ENCODE data around the gene ITPR2. TPM values are rescaled to one million over a fixed set of nuclear protein-coding genes. Genes with fewer than 3 reads are reported as not detected.

The ITPR2 gene
- total RNA-seq, 2 experiments from 2014 or later = 28.8 to 29.9 TPM

DNA sequence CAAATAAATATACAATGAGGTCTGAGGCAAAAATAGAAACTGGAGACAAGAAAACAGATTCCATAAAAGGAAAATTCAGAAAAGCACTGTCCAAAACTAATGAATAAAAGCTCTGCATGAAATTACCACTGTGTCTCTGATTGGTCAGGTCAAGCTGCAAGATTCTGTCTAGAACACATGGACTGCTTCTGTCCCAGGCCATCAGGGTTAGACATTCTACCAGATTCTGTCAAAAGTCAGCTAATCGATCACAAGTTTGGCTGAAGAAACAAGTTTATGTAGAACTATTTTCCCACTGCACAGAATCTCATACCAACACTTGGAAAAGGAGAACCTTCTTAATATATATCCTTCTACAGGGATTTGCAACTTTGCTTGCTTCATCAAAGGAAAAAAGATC lies 223.0 kb downstream of the ITPR2 start:
- POLR2A ChIA-PET = no interaction called here
- H3K27ac Mint-ChIP-seq = no peak overlapping the region

DNA sequence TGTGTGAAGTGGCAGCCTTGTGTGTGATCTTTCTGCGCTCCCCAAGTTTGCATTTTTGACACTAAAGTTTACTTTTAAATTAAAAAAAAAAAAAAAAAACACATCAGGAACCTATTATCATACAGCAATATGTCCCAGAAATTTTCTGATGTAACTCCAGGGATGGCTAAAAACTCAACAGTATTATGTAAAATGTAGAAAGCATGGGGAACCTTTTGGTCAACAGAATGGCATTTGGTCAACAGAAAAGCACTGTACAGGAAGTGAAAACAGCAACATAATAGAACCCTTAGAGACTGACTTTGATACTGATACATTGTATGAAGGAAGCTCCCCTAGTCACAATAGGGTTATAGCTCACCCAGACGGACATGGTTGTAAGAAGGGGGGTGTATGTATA lies 224.3 kb downstream of the ITPR2 start:
- H3K4me1 ChIP-seq (ENCODE audit: insufficient read depth, low read length) = no peaks in the 10 kb centered on the region
- H3K36me3 ChIP-seq (ENCODE audit: insufficient read depth, low read length) = peaks cover 3% of the 10 kb centered on the region
- Mint-ChIP-seq H3K27me3 (no peaks in the 10 kb centered on the region), H3K9me3 (no peaks in the 10 kb centered on the region), H3K36me3 (ENCODE audit: low read depth) (peaks cover 18% of the 10 kb centered on the region), H3K4me1 (ENCODE audit: low read depth) (no peaks in the 10 kb centered on the region), H3K27ac (no peak overlapping the region), H3K4me3 (no peak overlapping the region)
- POLR2A ChIA-PET = no interaction called here
- intact Hi-C loops (cut with DNase I, micrococcal nuclease) = no loop called here
- H3K27ac ChIP-seq (ENCODE audit: low read depth in 1 of 2, low read length in 2 of 2) = no peak overlapping the region
- ATAC-seq (ENCODE audit: poor library complexity) (no peak), DNase-seq (no peak)
- H3K4me3 ChIP-seq (ENCODE audit: low read length) = no peak overlapping the region
- no peak for TF ChIP-seq CTCF (IDR thresholded peaks at IDR 0.05)
- no peaks in the 10 kb centered on the region for H3K9me3 ChIP-seq (ENCODE audit: control insufficient read depth in 1 of 2, insufficient read depth in 1 of 2, low read length in 2 of 2)
- CTCF ChIA-PET = no interaction called here
- no peaks in the 10 kb centered on the region for H3K27me3 ChIP-seq (ENCODE audit: control insufficient read depth in 1 of 2, insufficient read depth in 2 of 2, low read length in 2 of 2)

More for the DNA sequence above, 223.0 kb downstream of the ITPR2 start:
- Mint-ChIP-seq H3K9me3 (no peaks in the 10 kb centered on the region), H3K4me3 (no peak overlapping the region), H3K4me1 (ENCODE audit: low read depth) (no peaks in the 10 kb centered on the region), H3K36me3 (ENCODE audit: low read depth) (peaks cover 10% of the 10 kb centered on the region), H3K27me3 (no peaks in the 10 kb centered on the region)
- DNase-seq (no peak), ATAC-seq (ENCODE audit: poor library complexity) (no peak)
- Histone ChIP-seq H3K9me3 (ENCODE audit: control insufficient read depth in 1 of 2, insufficient read depth in 1 of 2, low read length in 2 of 2) (no peaks in the 10 kb centered on the region), H3K36me3 (ENCODE audit: insufficient read depth, low read length) (peaks cover 3% of the 10 kb centered on the region), H3K4me3 (ENCODE audit: low read length) (no peak overlapping the region), H3K4me1 (ENCODE audit: insufficient read depth, low read length) (no peaks in the 10 kb centered on the region), H3K27me3 (ENCODE audit: control insufficient read depth in 1 of 2, insufficient read depth in 2 of 2, low read length in 2 of 2) (no peaks in the 10 kb centered on the region), H3K27ac (ENCODE audit: low read depth in 1 of 2, low read length in 2 of 2) (no peak overlapping the region)
- CTCF ChIA-PET = no interaction called here
- TF ChIP-seq CTCF (IDR thresholded peaks at IDR 0.05) = no peak
- intact Hi-C loops (cut with DNase I, micrococcal nuclease) = no loop called here

DNA sequence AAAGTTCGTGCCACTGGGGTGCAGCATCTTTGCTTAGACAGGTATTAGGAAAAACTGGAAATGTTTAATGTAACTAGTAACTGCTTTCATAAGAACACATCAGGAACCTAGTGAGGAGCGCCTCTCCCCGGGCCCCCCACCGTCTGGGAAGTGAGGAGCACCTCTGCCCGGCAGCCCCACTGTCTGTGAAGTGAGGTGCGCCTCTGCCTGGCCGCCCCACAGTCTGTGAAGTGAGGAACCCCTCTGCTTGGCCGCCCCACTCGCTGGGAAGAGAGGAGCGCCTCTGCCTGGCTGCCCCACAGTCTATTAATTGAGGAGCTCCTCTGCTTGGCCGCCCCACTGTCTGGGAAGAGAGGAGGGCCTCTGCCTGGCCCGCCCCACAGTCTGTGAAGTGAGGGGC lies 224.7 kb downstream of the ITPR2 start:
- no peak for DNase-seq
- no peak overlapping the region for H3K4me3 ChIP-seq (ENCODE audit: low read length)
- H3K36me3 ChIP-seq (ENCODE audit: insufficient read depth, low read length) = peaks cover 3% of the 10 kb centered on the region
- ATAC-seq (ENCODE audit: poor library complexity) = no peak
- no peaks in the 10 kb centered on the region for H3K9me3 ChIP-seq (ENCODE audit: control insufficient read depth in 1 of 2, insufficient read depth in 1 of 2, low read length in 2 of 2)
- H3K4me1 ChIP-seq (ENCODE audit: insufficient read depth, low read length) = no peaks in the 10 kb centered on the region
- no peak for TF ChIP-seq CTCF (IDR thresholded peaks at IDR 0.05)
- H3K27me3 Mint-ChIP-seq = no peaks in the 10 kb centered on the region
- no peaks in the 10 kb centered on the region for H3K27me3 ChIP-seq (ENCODE audit: control insufficient read depth in 1 of 2, insufficient read depth in 2 of 2, low read length in 2 of 2)
- no peak overlapping the region for H3K27ac ChIP-seq (ENCODE audit: low read depth in 1 of 2, low read length in 2 of 2)
- no peaks in the 10 kb centered on the region for H3K9me3 Mint-ChIP-seq
- no peaks in the 10 kb centered on the region for H3K4me1 Mint-ChIP-seq (ENCODE audit: low read depth)
- H3K4me3 Mint-ChIP-seq = no peak overlapping the region
- H3K36me3 Mint-ChIP-seq (ENCODE audit: low read depth) = peaks cover 18% of the 10 kb centered on the region
- intact Hi-C loops (cut with DNase I, micrococcal nuclease) = no loop called here
- POLR2A ChIA-PET = no interaction called here
- H3K27ac Mint-ChIP-seq = no peak overlapping the region
- CTCF ChIA-PET = no interaction called here
